RKO (cell line): ENCODE measurements around the gene GPER1.

Experiments
- DNase-seq: peaks from one replicate; pipeline ENCODE4 v3.0.0-alpha.2; 2016; ENCODE audit warnings: low spot score

Gene GPER1

GRCh38 chr7:1053816-1054370, 34.0 kb upstream of the GPER1 start:
- DNase-seq: no peak

- DNase-seq: no peak
Measured at GRCh38 chr7:1054438-1054837, 33.5 kb upstream of the GPER1 start.

- DNase-seq: no peak
Measured at GRCh38 chr7:1054861-1055450, 33.0 kb upstream of the GPER1 start.

- DNase-seq: no peak
Measured at GRCh38 chr7:1055491-1055955, 32.4 kb upstream of the GPER1 start.

- no peak for DNase-seq
Measured at GRCh38 chr7:1055956-1056784, 31.7 kb upstream of the GPER1 start.

- no peak for DNase-seq
Measured at GRCh38 chr7:1056785-1057410, 31.0 kb upstream of the GPER1 start.

- no peak for DNase-seq
Measured at GRCh38 chr7:1057416-1058291, 30.3 kb upstream of the GPER1 start.

GRCh38 chr7:1058311-1058710, 29.6 kb upstream of the GPER1 start:
- DNase-seq: no peak

- DNase-seq: no peak
Measured at GRCh38 chr7:1058821-1059199, 29.1 kb upstream of the GPER1 start.

- no peak for DNase-seq
Measured at GRCh38 chr7:1059200-1060091, 28.5 kb upstream of the GPER1 start.

- DNase-seq: no peak
Measured at GRCh38 chr7:1060315-1061072, 27.4 kb upstream of the GPER1 start.

GRCh38 chr7:1061180-1061579, 26.7 kb upstream of the GPER1 start:
- no peak for DNase-seq

- DNase-seq: no peak
Measured at GRCh38 chr7:1062296-1063294, 25.3 kb upstream of the GPER1 start.

- no peak for DNase-seq
Measured at GRCh38 chr7:1063361-1063760, 24.6 kb upstream of the GPER1 start.

GRCh38 chr7:1064581-1064980, 23.3 kb upstream of the GPER1 start:
- DNase-seq: no peak

- no peak for DNase-seq
Measured at GRCh38 chr7:1065263-1065584, 22.7 kb upstream of the GPER1 start.

GRCh38 chr7:1065585-1066241, 22.2 kb upstream of the GPER1 start:
- no peak for DNase-seq

- no peak for DNase-seq
Measured at GRCh38 chr7:1066242-1066588, 21.7 kb upstream of the GPER1 start.

- DNase-seq: no peak
Measured at GRCh38 chr7:1068013-1068412, 19.9 kb upstream of the GPER1 start.
